NCI-H748 (cell line): ENCODE results near the gene ZNF385B.

ENCODE experiments used
- DNase-seq: peaks from one replicate; lab custom pipeline; 2025; ENCODE audit not compliant: unreplicated experiment; lab: John Stamatoyannopoulos, UW

The ZNF385B gene

GRCh38 chr2:179749210-179749609 is 112.2 kb downstream of the ZNF385B start:
- DNase-seq = no peak

- DNase-seq = no peak
Measured at GRCh38 chr2:179746981-179747380, 114.4 kb downstream of the ZNF385B start.

- no peak for DNase-seq
Measured at GRCh38 chr2:179745635-179746256, 115.7 kb downstream of the ZNF385B start.

GRCh38 chr2:179744401-179744800 is 117.0 kb downstream of the ZNF385B start:
- no peak for DNase-seq

GRCh38 chr2:179741317-179741716 is 120.1 kb downstream of the ZNF385B start:
- no peak for DNase-seq

GRCh38 chr2:179729966-179730365 is 131.4 kb downstream of the ZNF385B start:
- DNase-seq = no peak

GRCh38 chr2:179726461-179727180 is 134.8 kb downstream of the ZNF385B start:
- DNase-seq = no peak

- DNase-seq = no peak
Measured at GRCh38 chr2:179724403-179724802, 137.0 kb downstream of the ZNF385B start.

- DNase-seq = no peak
Measured at GRCh38 chr2:179720173-179720772, 141.1 kb downstream of the ZNF385B start.

GRCh38 chr2:179715871-179716270 is 145.5 kb downstream of the ZNF385B start:
- no peak for DNase-seq

GRCh38 chr2:179715196-179715595 is 146.2 kb downstream of the ZNF385B start:
- no peak for DNase-seq

- DNase-seq = peak; percentile 13
Measured at GRCh38 chr2:179712825-179713224, 148.6 kb downstream of the ZNF385B start.

- DNase-seq = no peak
Measured at GRCh38 chr2:179711375-179711774, 150.0 kb downstream of the ZNF385B start.

GRCh38 chr2:179703702-179704101 is 157.7 kb downstream of the ZNF385B start:
- peak; percentile 57 for DNase-seq

- DNase-seq = no peak
Measured at GRCh38 chr2:179702912-179703311, 158.5 kb downstream of the ZNF385B start.

GRCh38 chr2:179701524-179702110 is 159.8 kb downstream of the ZNF385B start:
- DNase-seq = peak; percentile 12

- no peak for DNase-seq
Measured at GRCh38 chr2:179695486-179695885, 165.9 kb downstream of the ZNF385B start.

- DNase-seq = no peak
Measured at GRCh38 chr2:179694963-179695362, 166.4 kb downstream of the ZNF385B start.

- no peak for DNase-seq
Measured at GRCh38 chr2:179692610-179693009, 168.8 kb downstream of the ZNF385B start.

- no peak for DNase-seq
Measured at GRCh38 chr2:179692043-179692442, 169.4 kb downstream of the ZNF385B start.

- DNase-seq = no peak
Measured at GRCh38 chr2:179691235-179691634, 170.2 kb downstream of the ZNF385B start.
